Measurements from ENCODE around the gene PCNP. TPM values are rescaled to one million over a fixed set of nuclear protein-coding genes. Genes with fewer than 3 reads are reported as not detected.
"Not testable (repeated sequence)": the region's sequence is repeated elsewhere in the genome, so short reads cannot be mapped to it uniquely, and the experiment has no call there.

Gene PCNP
- total RNA-seq, 2 donors from 2014 or later = 59.2 to 92.9 TPM

- Histone ChIP-seq H3K4me1 (replicated peaks) (no peaks in the 10 kb centered on the region), H3K36me3 (no peaks in the 10 kb centered on the region), H3K9me3 (no peaks in the 10 kb centered on the region), H3K4me3 (no peak overlapping the region), H3K27me3 (replicated peaks; ENCODE audit: insufficient read depth) (no peaks in the 10 kb centered on the region), H3K27ac (no peak overlapping the region)
- DNase-seq (ENCODE audit: low spot score) = no peak
- no peak for TF ChIP-seq POLR2A (IDR thresholded peaks at IDR 0.05)
- 95% methylated on average over 1 of the region's 1 CpG for WGBS
- intact Hi-C loops (cut with DNase I) = no loop called here
Measured at GRCh38 chr3:101536266-101536665, 37.7 kb upstream of the PCNP start.

GRCh38 chr3:101536955-101537354, 37.0 kb upstream of the PCNP start:
- 91% methylated on average over 1 of the region's 1 CpG for WGBS

GRCh38 chr3:101542957-101543356, 31.0 kb upstream of the PCNP start:
- DNase-seq (ENCODE audit: low spot score) = no peak
- intact Hi-C loops (cut with DNase I) = no loop called here

More at GRCh38 chr3:101536955-101537354, 37.0 kb upstream of the PCNP start:
- H3K36me3 ChIP-seq; intact Hi-C loops (cut with DNase I); H3K4me3 ChIP-seq; H3K27me3 ChIP-seq (replicated peaks; ENCODE audit: insufficient read depth); H3K27ac ChIP-seq; H3K9me3 ChIP-seq; DNase-seq (ENCODE audit: low spot score); H3K4me1 ChIP-seq (replicated peaks): not testable (repeated sequence)

GRCh38 chr3:101544161-101544850, 29.7 kb upstream of the PCNP start:
- Histone ChIP-seq H3K4me1 (replicated peaks) (no peaks in the 10 kb centered on the region), H3K9me3 (no peaks in the 10 kb centered on the region), H3K27ac (no peak overlapping the region), H3K27me3 (replicated peaks; ENCODE audit: insufficient read depth) (no peaks in the 10 kb centered on the region), H3K4me3 (no peak overlapping the region), H3K36me3 (no peaks in the 10 kb centered on the region)
- DNase-seq (ENCODE audit: low spot score) = no peak
- WGBS = 72% methylated on average over 1 of the region's 1 CpG
- TF ChIP-seq CTCF (IDR thresholded peaks at IDR 0.05) (no peak), POLR2A (IDR thresholded peaks at IDR 0.05) (no peak), POLR2AphosphoS5 (IDR thresholded peaks at IDR 0.05) (no peak)
- intact Hi-C loops (cut with DNase I) = no loop called here

More at GRCh38 chr3:101542957-101543356, 31.0 kb upstream of the PCNP start:
- Histone ChIP-seq H3K27ac (no peak overlapping the region), H3K9me3 (no peaks in the 10 kb centered on the region), H3K27me3 (replicated peaks; ENCODE audit: insufficient read depth) (no peaks in the 10 kb centered on the region), H3K4me3 (no peak overlapping the region), H3K4me1 (replicated peaks) (no peaks in the 10 kb centered on the region), H3K36me3 (no peaks in the 10 kb centered on the region)
- TF ChIP-seq POLR2A (IDR thresholded peaks at IDR 0.05) = no peak
- TF ChIP-seq CTCF (IDR thresholded peaks at IDR 0.05) = no peak
- no peak for TF ChIP-seq POLR2AphosphoS5 (IDR thresholded peaks at IDR 0.05)

- 70% methylated on average over 2 of the region's 2 CpGs for WGBS
- H3K36me3 ChIP-seq = no peaks in the 10 kb centered on the region
- H3K4me1 ChIP-seq (replicated peaks) = no peaks in the 10 kb centered on the region
- no peaks in the 10 kb centered on the region for H3K27me3 ChIP-seq (replicated peaks; ENCODE audit: insufficient read depth)
- no peak for DNase-seq (ENCODE audit: low spot score)
- intact Hi-C loops (cut with DNase I) = no loop called here
- H3K4me3 ChIP-seq = no peak overlapping the region
- TF ChIP-seq POLR2A (IDR thresholded peaks at IDR 0.05) = no peak
- TF ChIP-seq POLR2AphosphoS5 (IDR thresholded peaks at IDR 0.05) = no peak
- no peak for TF ChIP-seq CTCF (IDR thresholded peaks at IDR 0.05)
- no peaks in the 10 kb centered on the region for H3K9me3 ChIP-seq
- H3K27ac ChIP-seq = no peak overlapping the region
Measured at GRCh38 chr3:101548527-101549105, 25.4 kb upstream of the PCNP start.

- intact Hi-C loops (cut with DNase I) = no loop called here
- Histone ChIP-seq H3K4me1 (replicated peaks) (no peaks in the 10 kb centered on the region), H3K9me3 (no peaks in the 10 kb centered on the region), H3K36me3 (no peaks in the 10 kb centered on the region), H3K27ac (no peak overlapping the region), H3K4me3 (no peak overlapping the region), H3K27me3 (replicated peaks; ENCODE audit: insufficient read depth) (no peaks in the 10 kb centered on the region)
- WGBS = 35% methylated on average over 1 of the region's 1 CpG
- no peak for DNase-seq (ENCODE audit: low spot score)
- TF ChIP-seq CTCF (IDR thresholded peaks at IDR 0.05) (no peak), POLR2AphosphoS5 (IDR thresholded peaks at IDR 0.05) (no peak), POLR2A (IDR thresholded peaks at IDR 0.05) (no peak)
Measured at GRCh38 chr3:101549473-101549872, 24.5 kb upstream of the PCNP start.

- H3K27ac ChIP-seq; H3K4me1 ChIP-seq (replicated peaks); H3K36me3 ChIP-seq; DNase-seq (ENCODE audit: low spot score); intact Hi-C loops (cut with DNase I); H3K9me3 ChIP-seq; H3K4me3 ChIP-seq; H3K27me3 ChIP-seq (replicated peaks; ENCODE audit: insufficient read depth): not testable (repeated sequence)
- 93% methylated on average over 45 of the region's 50 CpGs for WGBS
Measured at GRCh38 chr3:101551359-101552081, 22.5 kb upstream of the PCNP start.

- H3K27me3 ChIP-seq (replicated peaks; ENCODE audit: insufficient read depth); H3K4me1 ChIP-seq (replicated peaks); H3K9me3 ChIP-seq; H3K27ac ChIP-seq; H3K36me3 ChIP-seq; H3K4me3 ChIP-seq; DNase-seq (ENCODE audit: low spot score); intact Hi-C loops (cut with DNase I): not testable (repeated sequence)
- WGBS = 85% methylated on average over 5 of the region's 5 CpGs
Measured at GRCh38 chr3:101553381-101553780, 20.6 kb upstream of the PCNP start.
